ENCODE measurements around the gene HOXB5. TPM values are rescaled to one million over a fixed set of nuclear protein-coding genes. Genes with fewer than 3 reads are reported as not detected.

Gene HOXB5
- total and polyA plus RNA-seq, 8 donors = 0.43 to 50.4 (median 2.4) TPM; not detected in 1

- Histone ChIP-seq H3K27ac (peak overlapping the region; percentile 79 to 95 (median 93)), H3K9me3 (no peaks in the 10 kb centered on the region), H3K4me3 (peak overlapping the region; percentile 52 to 58 (median 56)), H3K27me3 (peaks cover 3 to 100% (median 94%) of the 10 kb centered on the region in 3 donors), H3K36me3 (no peaks in the 10 kb centered on the region), H3K4me1 (peaks cover 8 to 93% (median 63%) of the 10 kb centered on the region in 4 donors)
- intact Hi-C loops (cut with DNase I; ENCODE audit: low total_unique reads) = no loop called here
- 32 to 51% (median 47%) methylated on average over 21 to 25 of the region's 25 CpGs for WGBS, 5 donors
- DNase-seq = no peak
- no peak for TF ChIP-seq POLR2AphosphoS5 (IDR thresholded peaks at IDR 0.05)
- TF ChIP-seq POLR2A (IDR thresholded peaks at IDR 0.05) = no peak
- no peak for TF ChIP-seq EP300 (IDR thresholded peaks at IDR 0.05)
- no peak for TF ChIP-seq CTCF (IDR thresholded peaks at IDR 0.05)
Measured at GRCh38 chr17:48595278-48595999, 1.9 kb upstream of the HOXB5 start.

GRCh38 chr17:48594538-48595277 lies 1.1 kb upstream of the HOXB5 start:
- Histone ChIP-seq H3K9me3 (no peaks in the 10 kb centered on the region), H3K27ac (peak overlapping the region; percentile 22 to 95 (median 93)), H3K27me3 (peaks cover 3 to 100% (median 91%) of the 10 kb centered on the region in 3 donors), H3K4me3 (peak overlapping the region; percentile 44 to 57 (median 51)), H3K4me1 (peaks cover 8 to 86% (median 64%) of the 10 kb centered on the region in 4 donors), H3K36me3 (no peaks in the 10 kb centered on the region)
- no peak for DNase-seq
- 23 to 48% (median 31%) methylated on average over 21 to 25 of the region's 25 CpGs for WGBS, 5 donors
- TF ChIP-seq EP300 (IDR thresholded peaks at IDR 0.05) (no peak), POLR2AphosphoS5 (IDR thresholded peaks at IDR 0.05) (no peak), POLR2A (IDR thresholded peaks at IDR 0.05) (no peak), CTCF (IDR thresholded peaks at IDR 0.05) (no peak)
- intact Hi-C loops (cut with DNase I; ENCODE audit: low total_unique reads) = no loop called here

- H3K27me3 ChIP-seq = peaks cover 3 to 100% (median 91%) of the 10 kb centered on the region in 3 donors
- intact Hi-C loops (cut with DNase I; ENCODE audit: low total_unique reads) = no loop called here
- H3K4me3 ChIP-seq = peak overlapping the region; percentile 44 to 57 (median 51)
- peak overlapping the region; percentile 10 to 95 (median 93) for H3K27ac ChIP-seq
- TF ChIP-seq CTCF (IDR thresholded peaks at IDR 0.05) (peak in 5 of 7 experiments; percentile 70 to 93 (median 86)), EP300 (IDR thresholded peaks at IDR 0.05) (no peak), POLR2AphosphoS5 (IDR thresholded peaks at IDR 0.05) (peak; percentile 8 to 63 (median 38))
- no peaks in the 10 kb centered on the region for H3K9me3 ChIP-seq
- WGBS, 5 donors = 5 to 10% (median 6%) methylated on average over 37 of the region's 37 CpGs
- peaks cover 8 to 79% (median 64%) of the 10 kb centered on the region in 4 donors for H3K4me1 ChIP-seq
- DNase-seq = peak; percentile 74 to 95
- no peaks in the 10 kb centered on the region for H3K36me3 ChIP-seq
Measured at GRCh38 chr17:48593840-48594537, 410 bp upstream of the HOXB5 start.

GRCh38 chr17:48592577-48592976 lies 1.0 kb downstream of the HOXB5 start:
- H3K4me1 ChIP-seq = peaks cover 8 to 78% (median 59%) of the 10 kb centered on the region in 4 donors
- H3K27ac ChIP-seq = peak overlapping the region; percentile 57 to 95 (median 93)
- H3K9me3 ChIP-seq = no peaks in the 10 kb centered on the region
- WGBS, 5 donors = 5 to 7% (median 6%) methylated on average over 13 to 14 of the region's 14 CpGs
- intact Hi-C loops (cut with DNase I; ENCODE audit: low total_unique reads) = no loop called here
- peak overlapping the region; percentile 44 to 57 (median 51) for H3K4me3 ChIP-seq
- peak in 1 of 2 donors; percentile 59 for DNase-seq
- peaks cover 3 to 100% (median 85%) of the 10 kb centered on the region in 3 donors for H3K27me3 ChIP-seq
- no peak for TF ChIP-seq CTCF (IDR thresholded peaks at IDR 0.05)
- no peak for TF ChIP-seq POLR2AphosphoS5 (IDR thresholded peaks at IDR 0.05)
- no peak for TF ChIP-seq EP300 (IDR thresholded peaks at IDR 0.05)
- TF ChIP-seq POLR2A (IDR thresholded peaks at IDR 0.05) = no peak
- H3K36me3 ChIP-seq = no peaks in the 10 kb centered on the region

Measured in stomach (tissue), 9 donors.